ENCODE data around the gene SLC18A2.

Gene SLC18A2

GRCh38 chr10:117246997-117247671, 6.2 kb downstream of the SLC18A2 start:
- no peak overlapping the region for H3K4me3 Mint-ChIP-seq
- H3K27ac Mint-ChIP-seq = no peak overlapping the region
- peaks cover 60 to 87% of the 10 kb centered on the region in 2 donors for H3K27me3 Mint-ChIP-seq

GRCh38 chr10:117248750-117249465, 8.0 kb downstream of the SLC18A2 start:
- H3K36me3 Mint-ChIP-seq (ENCODE audit: insufficient read depth) = no peaks in the 10 kb centered on the region
- no peak for DNase-seq
- ATAC-seq (replicated peaks) = no peak
- H3K27ac Mint-ChIP-seq = no peak overlapping the region
- H3K4me1 Mint-ChIP-seq (ENCODE audit: low read depth in 2 of 2) = peaks cover 0 to 5% of the 10 kb centered on the region in 2 donors
- peaks cover 49 to 69% of the 10 kb centered on the region in 2 donors for H3K27me3 Mint-ChIP-seq
- no peaks in the 10 kb centered on the region for H3K9me3 Mint-ChIP-seq
- no peak overlapping the region for H3K4me3 Mint-ChIP-seq

More at GRCh38 chr10:117246997-117247671, 6.2 kb downstream of the SLC18A2 start:
- DNase-seq = no peak
- no peaks in the 10 kb centered on the region for H3K36me3 Mint-ChIP-seq (ENCODE audit: insufficient read depth)
- no peaks in the 10 kb centered on the region for H3K9me3 Mint-ChIP-seq
- peaks cover 0 to 5% of the 10 kb centered on the region in 2 donors for H3K4me1 Mint-ChIP-seq (ENCODE audit: low read depth in 2 of 2)
- no peak for ATAC-seq (replicated peaks)

GRCh38 chr10:117249493-117250093, 8.7 kb downstream of the SLC18A2 start:
- Mint-ChIP-seq H3K36me3 (ENCODE audit: insufficient read depth) (no peaks in the 10 kb centered on the region), H3K27ac (no peak overlapping the region), H3K27me3 (peaks cover 43 to 62% of the 10 kb centered on the region in 2 donors), H3K4me1 (ENCODE audit: low read depth in 2 of 2) (peaks cover 0 to 5% of the 10 kb centered on the region in 2 donors), H3K4me3 (no peak overlapping the region), H3K9me3 (no peaks in the 10 kb centered on the region)
- ATAC-seq (replicated peaks) = no peak
- DNase-seq = no peak

- Mint-ChIP-seq H3K27ac (no peak overlapping the region), H3K27me3 (peaks cover 42 to 54% of the 10 kb centered on the region in 2 donors), H3K9me3 (no peaks in the 10 kb centered on the region), H3K4me1 (ENCODE audit: low read depth in 2 of 2) (peaks cover 0 to 5% of the 10 kb centered on the region in 2 donors), H3K4me3 (no peak overlapping the region), H3K36me3 (ENCODE audit: insufficient read depth) (no peaks in the 10 kb centered on the region)
- DNase-seq = no peak
- no peak for ATAC-seq (replicated peaks)
Observed at GRCh38 chr10:117250411-117250810, 9.5 kb downstream of the SLC18A2 start.

GRCh38 chr10:117253908-117254307, 13.0 kb downstream of the SLC18A2 start:
- no peak overlapping the region for H3K4me3 Mint-ChIP-seq
- H3K27ac Mint-ChIP-seq = no peak overlapping the region
- DNase-seq (no peak), ATAC-seq (replicated peaks) (no peak)
- no peaks in the 10 kb centered on the region for H3K9me3 Mint-ChIP-seq
- peaks cover 37 to 54% of the 10 kb centered on the region in 2 donors for H3K27me3 Mint-ChIP-seq
- H3K4me1 Mint-ChIP-seq (ENCODE audit: low read depth in 2 of 2) = peaks cover 0 to 3% of the 10 kb centered on the region in 2 donors
- no peaks in the 10 kb centered on the region for H3K36me3 Mint-ChIP-seq (ENCODE audit: insufficient read depth)

GRCh38 chr10:117254338-117254737, 13.4 kb downstream of the SLC18A2 start:
- Mint-ChIP-seq H3K4me1 (ENCODE audit: low read depth in 2 of 2) (peaks cover 0 to 3% of the 10 kb centered on the region in 2 donors), H3K27ac (no peak overlapping the region), H3K4me3 (no peak overlapping the region), H3K27me3 (peaks cover 38 to 54% of the 10 kb centered on the region in 2 donors), H3K36me3 (ENCODE audit: insufficient read depth) (no peaks in the 10 kb centered on the region), H3K9me3 (no peaks in the 10 kb centered on the region)
- DNase-seq = no peak
- no peak for ATAC-seq (replicated peaks)

GRCh38 chr10:117254774-117255735, 14.1 kb downstream of the SLC18A2 start:
- no peak for ATAC-seq (replicated peaks)
- Mint-ChIP-seq H3K9me3 (no peaks in the 10 kb centered on the region), H3K4me1 (ENCODE audit: low read depth in 2 of 2) (peaks cover 0 to under 1% of the 10 kb centered on the region in 2 donors), H3K4me3 (no peak overlapping the region), H3K27me3 (peaks cover 45 to 54% of the 10 kb centered on the region in 2 donors), H3K27ac (no peak overlapping the region), H3K36me3 (ENCODE audit: insufficient read depth) (no peaks in the 10 kb centered on the region)
- no peak for DNase-seq

- Mint-ChIP-seq H3K4me1 (ENCODE audit: low read depth in 2 of 2) (peaks cover 0 to 4% of the 10 kb centered on the region in 2 donors), H3K27ac (no peak overlapping the region), H3K9me3 (no peaks in the 10 kb centered on the region), H3K36me3 (ENCODE audit: insufficient read depth) (no peaks in the 10 kb centered on the region), H3K27me3 (peaks cover 54% of the 10 kb centered on the region in 2 donors), H3K4me3 (no peak overlapping the region)
- ATAC-seq (replicated peaks) = no peak
- DNase-seq = no peak
Observed at GRCh38 chr10:117255835-117256460, 15.0 kb downstream of the SLC18A2 start.

GRCh38 chr10:117256910-117257309, 16.0 kb downstream of the SLC18A2 start:
- peaks cover 0 to 4% of the 10 kb centered on the region in 2 donors for H3K4me1 Mint-ChIP-seq (ENCODE audit: low read depth in 2 of 2)
- no peak overlapping the region for H3K27ac Mint-ChIP-seq
- DNase-seq (no peak), ATAC-seq (replicated peaks) (no peak)
- H3K9me3 Mint-ChIP-seq = no peaks in the 10 kb centered on the region
- H3K36me3 Mint-ChIP-seq (ENCODE audit: insufficient read depth) = no peaks in the 10 kb centered on the region
- H3K27me3 Mint-ChIP-seq = peaks cover 55 to 64% of the 10 kb centered on the region in 2 donors
- H3K4me3 Mint-ChIP-seq = no peak overlapping the region

- H3K27me3 Mint-ChIP-seq = peaks cover 63 to 65% of the 10 kb centered on the region in 2 donors
- H3K9me3 Mint-ChIP-seq = no peaks in the 10 kb centered on the region
- H3K4me3 Mint-ChIP-seq = no peak overlapping the region
- no peaks in the 10 kb centered on the region for H3K36me3 Mint-ChIP-seq (ENCODE audit: insufficient read depth)
- H3K27ac Mint-ChIP-seq = no peak overlapping the region
- peaks cover 0 to 4% of the 10 kb centered on the region in 2 donors for H3K4me1 Mint-ChIP-seq (ENCODE audit: low read depth in 2 of 2)
- ATAC-seq (replicated peaks) (no peak), DNase-seq (no peak)
Observed at GRCh38 chr10:117257721-117258120, 16.8 kb downstream of the SLC18A2 start.

GRCh38 chr10:117259279-117259678, 18.4 kb downstream of the SLC18A2 start:
- Mint-ChIP-seq H3K27me3 (peaks cover 69 to 78% of the 10 kb centered on the region in 2 donors), H3K4me3 (no peak overlapping the region), H3K9me3 (no peaks in the 10 kb centered on the region), H3K27ac (no peak overlapping the region), H3K36me3 (ENCODE audit: insufficient read depth) (no peaks in the 10 kb centered on the region), H3K4me1 (ENCODE audit: low read depth in 2 of 2) (peaks cover 0 to 4% of the 10 kb centered on the region in 2 donors)
- no peak for DNase-seq
- no peak for ATAC-seq (replicated peaks)

- DNase-seq = no peak
- H3K27ac Mint-ChIP-seq = no peak overlapping the region
- H3K27me3 Mint-ChIP-seq = peaks cover 72 to 82% of the 10 kb centered on the region in 2 donors
- no peak overlapping the region for H3K4me3 Mint-ChIP-seq
- no peaks in the 10 kb centered on the region for H3K9me3 Mint-ChIP-seq
- ATAC-seq (replicated peaks) = no peak
- H3K36me3 Mint-ChIP-seq (ENCODE audit: insufficient read depth) = no peaks in the 10 kb centered on the region
- H3K4me1 Mint-ChIP-seq (ENCODE audit: low read depth in 2 of 2) = peaks cover 0 to 4% of the 10 kb centered on the region in 2 donors
Observed at GRCh38 chr10:117260084-117260483, 19.2 kb downstream of the SLC18A2 start.
